SK-N-SH treated with all-trans-retinoic acid at 6 μM for 48 hours (cell line): ENCODE results near the gene SPCS3.

Experiments
- ATAC-seq: fragments of 200-7000 bp; cut with Tn5 transposase; 3 replicates; pipeline ENCODE4 v1.9.1; 2020; ENCODE audit warnings: mild to moderate bottlenecking, moderate library complexity
- ARNTL ChIP-seq: fragments of 450-650 bp; formaldehyde crosslinking; IDR thresholded peaks from 2 replicates; pipeline ENCODE4 v1.5.0; 2020; ENCODE audit warnings: low read depth, mild to moderate bottlenecking, moderate library complexity, borderline replicate concordance
- BACH2 ChIP-seq: fragments of 250-450 bp; sonication (Bioruptor Pico); IDR thresholded peaks from 2 replicates; pipeline ENCODE4 v1.9.0; 2021; ENCODE audit warnings: mild to moderate bottlenecking, borderline replicate concordance
- CSDC2 ChIP-seq: fragments of 250-450 bp; sonication (Bioruptor Pico); IDR thresholded peaks from 2 replicates; pipeline ENCODE4 v1.5.0; 2020; ENCODE audit warnings: mild to moderate bottlenecking, moderate library complexity
- CSRNP3 ChIP-seq: fragments of 250-450 bp; sonication (Bioruptor Pico); IDR thresholded peaks from 2 replicates; pipeline ENCODE4 v1.5.1; 2021; ENCODE audit warnings: mild to moderate bottlenecking, moderate library complexity
- ESRRG ChIP-seq: fragments of 250-450 bp; sonication (Bioruptor Pico); IDR thresholded peaks from 2 replicates; pipeline ENCODE4 v1.6.1; 2021; ENCODE audit warnings: mild to moderate bottlenecking
- GLIS3 ChIP-seq: fragments of 250-450 bp; sonication (Bioruptor Pico); IDR thresholded peaks from 2 replicates; pipeline ENCODE4 v1.5.0; 2020; ENCODE audit warnings: mild to moderate bottlenecking, moderate library complexity
- ISL1 ChIP-seq: fragments of 250-450 bp; sonication (Bioruptor Pico); IDR thresholded peaks from 2 replicates; pipeline ENCODE4 v2.1.2; 2022; ENCODE audit warnings: mild to moderate bottlenecking, moderate library complexity
- OSR1 ChIP-seq: fragments of 250-450 bp; sonication (Bioruptor Pico); IDR thresholded peaks from 2 replicates; pipeline ENCODE4 v1.8.0; 2022; ENCODE audit warnings: moderate library complexity, mild to moderate bottlenecking, inconsistent platforms
- PATZ1 ChIP-seq: fragments of 250-450 bp; sonication (Bioruptor Pico); IDR thresholded peaks from 2 replicates; pipeline ENCODE4 v1.8.0; 2020; ENCODE audit warnings: mild to moderate bottlenecking, moderate library complexity, borderline replicate concordance
- PPARA ChIP-seq: fragments of 250-450 bp; sonication (Bioruptor Pico); IDR thresholded peaks from 2 replicates; pipeline ENCODE4 v1.5.0; 2020; ENCODE audit warnings: mild to moderate bottlenecking, borderline replicate concordance
- RARB ChIP-seq: fragments of 250-450 bp; sonication (Bioruptor Pico); IDR thresholded peaks from 2 replicates; pipeline ENCODE4 v1.8.0; 2021; ENCODE audit warnings: mild to moderate bottlenecking, moderate library complexity
- SNAI2 ChIP-seq: fragments of 250-450 bp; sonication (Bioruptor Pico); IDR thresholded peaks from 2 replicates; pipeline ENCODE4 v1.5.0; 2020; ENCODE audit warnings: mild to moderate bottlenecking, moderate library complexity
- TCF4 ChIP-seq: fragments of 250-450 bp; sonication (Bioruptor Pico); IDR thresholded peaks from 2 replicates; pipeline ENCODE4 v1.8.0; 2021; ENCODE audit warnings: mild to moderate bottlenecking, moderate library complexity, borderline replicate concordance
- TSHZ2 ChIP-seq: fragments of 250-450 bp; sonication (Bioruptor Pico); IDR thresholded peaks from 2 replicates; pipeline ENCODE4 v1.5.0; 2020; ENCODE audit warnings: mild to moderate bottlenecking, moderate library complexity
- ZC3H10 ChIP-seq: fragments of 250-450 bp; sonication (Bioruptor Pico); IDR thresholded peaks from 2 replicates; pipeline ENCODE4 v1.5.1; 2021; ENCODE audit warnings: mild to moderate bottlenecking, moderate library complexity
- ZFP3 ChIP-seq: fragments of 250-450 bp; sonication (Bioruptor Pico); IDR thresholded peaks from 2 replicates; pipeline ENCODE4 v1.5.0; 2020; ENCODE audit warnings: mild to moderate bottlenecking, moderate library complexity
- ZFP30 ChIP-seq: fragments of 450-650 bp; formaldehyde crosslinking; IDR thresholded peaks from 2 replicates; pipeline ENCODE4 v1.5.0; 2022; ENCODE audit warnings: mild to moderate bottlenecking, moderate library complexity
- ZNF565 ChIP-seq: fragments of 450-650 bp; formaldehyde crosslinking; conservative IDR thresholded peaks from 2 replicates; pipeline ENCODE4 v1.5.0; 2020; ENCODE audit warnings: low read depth, mild to moderate bottlenecking, moderate library complexity
- ZNF70 ChIP-seq: fragments of 450-650 bp; formaldehyde crosslinking; IDR thresholded peaks from 2 replicates; pipeline ENCODE4 v1.5.0; 2020; ENCODE audit warnings: mild to moderate bottlenecking, moderate library complexity
- ZNF8 ChIP-seq: fragments of 450-650 bp; formaldehyde crosslinking; IDR thresholded peaks from 2 replicates; pipeline ENCODE4 v1.5.0; 2020; ENCODE audit warnings: mild to moderate bottlenecking, moderate library complexity
- TF ChIP-seq, protein P1 (sequence below): fragments of 250-450 bp; sonication (Bioruptor Pico); IDR thresholded peaks from 2 replicates; pipeline ENCODE4 v1.5.1; 2020; ENCODE audit warnings: low read depth, mild to moderate bottlenecking, moderate library complexity
- TF ChIP-seq, protein P2 (sequence below): fragments of 250-450 bp; sonication (Bioruptor Pico); IDR thresholded peaks from 2 replicates; pipeline ENCODE4 v1.8.0; 2021; ENCODE audit warnings: low read depth, mild to moderate bottlenecking, moderate library complexity, borderline replicate concordance

The SPCS3 gene

GRCh38 chr4:176288020-176288419 lies 31.7 kb upstream of the SPCS3 start:
- TF ChIP-seq ISL1 (CRISPR knock-in tag) (no peak), ESRRG (CRISPR knock-in tag) (no peak), PPARA (no peak), TCF4 (CRISPR knock-in tag) (no peak), CSRNP3 (CRISPR knock-in tag) (no peak), CSDC2 (CRISPR knock-in tag) (no peak), OSR1 (CRISPR knock-in tag) (no peak), ZFP3 (CRISPR knock-in tag) (no peak), RARB (CRISPR knock-in tag) (no peak), BACH2 (CRISPR knock-in tag) (no peak), ZNF565 (CRISPR knock-in tag) (no peak), ARNTL (no peak), ZNF70 (CRISPR knock-in tag) (no peak), GLIS3 (CRISPR knock-in tag) (no peak), TSHZ2 (no peak), PATZ1 (CRISPR knock-in tag) (no peak), ZC3H10 (no peak)
- TF ChIP-seq, protein P1, sequence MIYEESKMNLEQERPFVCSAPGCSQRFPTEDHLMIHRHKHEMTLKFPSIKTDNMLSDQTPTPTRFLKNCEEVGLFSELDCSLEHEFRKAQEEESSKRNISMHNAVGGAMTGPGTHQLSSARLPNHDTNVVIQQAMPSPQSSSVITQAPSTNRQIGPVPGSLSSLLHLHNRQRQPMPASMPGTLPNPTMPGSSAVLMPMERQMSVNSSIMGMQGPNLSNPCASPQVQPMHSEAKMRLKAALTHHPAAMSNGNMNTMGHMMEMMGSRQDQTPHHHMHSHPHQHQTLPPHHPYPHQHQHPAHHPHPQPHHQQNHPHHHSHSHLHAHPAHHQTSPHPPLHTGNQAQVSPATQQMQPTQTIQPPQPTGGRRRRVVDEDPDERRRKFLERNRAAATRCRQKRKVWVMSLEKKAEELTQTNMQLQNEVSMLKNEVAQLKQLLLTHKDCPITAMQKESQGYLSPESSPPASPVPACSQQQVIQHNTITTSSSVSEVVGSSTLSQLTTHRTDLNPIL (CRISPR knock-in tag), result no peak
- TF ChIP-seq, all 23 proteins: peak for 0
- ATAC-seq, result no peak

DNA sequence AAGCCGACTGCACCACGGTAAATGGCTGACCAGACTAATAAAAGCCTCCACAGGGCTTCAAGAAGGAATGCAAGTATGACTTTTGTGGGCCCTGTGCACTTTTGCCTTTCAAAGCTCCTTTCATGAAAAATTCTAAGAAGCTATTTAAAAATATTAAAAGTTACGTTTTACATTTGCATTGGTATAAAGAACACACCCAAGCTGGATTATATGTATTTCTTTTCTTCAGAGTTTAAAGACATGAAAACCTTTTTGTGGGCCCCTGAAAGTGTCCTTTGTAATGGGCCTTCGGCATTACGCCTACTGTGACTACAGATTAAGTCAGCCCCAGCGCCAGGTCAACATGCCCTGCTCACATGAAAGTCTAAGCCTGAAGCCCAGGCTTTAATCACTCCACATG lies 30.2 kb upstream of the SPCS3 start:
- TF ChIP-seq ZNF70 (CRISPR knock-in tag) (no peak), CSDC2 (CRISPR knock-in tag) (no peak), ZNF565 (CRISPR knock-in tag) (no peak), TSHZ2 (no peak), ZNF8 (CRISPR knock-in tag) (no peak)
- TF ChIP-seq, all 23 proteins: peak for 0

GRCh38 chr4:176290520-176290919 lies 29.2 kb upstream of the SPCS3 start:
- no peak for ATAC-seq
- TF ChIP-seq, protein P1 (CRISPR knock-in tag), result no peak
- TF ChIP-seq, protein P2, sequence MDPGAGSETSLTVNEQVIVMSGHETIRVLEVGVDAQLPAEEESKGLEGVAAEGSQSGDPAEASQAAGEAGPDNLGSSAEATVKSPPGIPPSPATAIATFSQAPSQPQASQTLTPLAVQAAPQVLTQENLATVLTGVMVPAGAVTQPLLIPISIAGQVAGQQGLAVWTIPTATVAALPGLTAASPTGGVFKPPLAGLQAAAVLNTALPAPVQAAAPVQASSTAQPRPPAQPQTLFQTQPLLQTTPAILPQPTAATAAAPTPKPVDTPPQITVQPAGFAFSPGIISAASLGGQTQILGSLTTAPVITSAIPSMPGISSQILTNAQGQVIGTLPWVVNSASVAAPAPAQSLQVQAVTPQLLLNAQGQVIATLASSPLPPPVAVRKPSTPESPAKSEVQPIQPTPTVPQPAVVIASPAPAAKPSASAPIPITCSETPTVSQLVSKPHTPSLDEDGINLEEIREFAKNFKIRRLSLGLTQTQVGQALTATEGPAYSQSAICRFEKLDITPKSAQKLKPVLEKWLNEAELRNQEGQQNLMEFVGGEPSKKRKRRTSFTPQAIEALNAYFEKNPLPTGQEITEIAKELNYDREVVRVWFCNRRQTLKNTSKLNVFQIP (CRISPR knock-in tag), result no peak
- TF ChIP-seq SNAI2 (CRISPR knock-in tag), result no peak
- TF ChIP-seq TCF4 (CRISPR knock-in tag), result no peak
- TF ChIP-seq GLIS3 (CRISPR knock-in tag), result no peak
- no peak for TF ChIP-seq ZNF8 (CRISPR knock-in tag)
- TF ChIP-seq TSHZ2, result no peak
- no peak for TF ChIP-seq ZC3H10
- no peak for TF ChIP-seq ZFP30
- no peak for TF ChIP-seq ARNTL
- no peak for TF ChIP-seq CSDC2 (CRISPR knock-in tag)

More for the DNA sequence above, 30.2 kb upstream of the SPCS3 start:
- ATAC-seq, result no peak
